HAP-1 (cell line): ENCODE results near the gene PRKAR1B.
"Not testable (repeated sequence)": the region's sequence is repeated elsewhere in the genome, so short reads cannot be mapped to it uniquely, and the experiment has no call there.

Experiments used
- DNase-seq, 2 experiments: peaks; one replicate each; pipeline ENCODE4 v3.0.0-alpha.2; 2016 to 2020; ENCODE audit warnings: low spot score in 2 of 2
- H3K27me3 ChIP-seq: fragments of 250-450 bp; sonication (Bioruptor Pico); 2 replicates; pipeline ENCODE4 v1.5.1; 2020; ENCODE audit warnings: low read depth, mild to moderate bottlenecking, moderate library complexity
- H3K36me3 ChIP-seq: fragments of 250-450 bp; sonication (Bioruptor Pico); replicated peaks from 2 replicates; pipeline ENCODE4 v1.5.1; 2020; ENCODE audit warnings: mild to moderate bottlenecking
- H3K4me1 ChIP-seq: fragments of 250-450 bp; sonication (Bioruptor Pico); 2 replicates; pipeline ENCODE4 v1.5.1; 2020; ENCODE audit warnings: mild to moderate bottlenecking
- H3K4me3 ChIP-seq: fragments of 250-450 bp; sonication (Bioruptor Pico); 2 replicates; pipeline ENCODE4 v1.5.1; 2020; ENCODE audit warnings: mild to moderate bottlenecking, moderate library complexity
- H3K9me3 ChIP-seq: fragments of 250-450 bp; sonication (Bioruptor Pico); 2 replicates; pipeline ENCODE4 v1.5.1; 2020; ENCODE audit warnings: mild to moderate bottlenecking, moderate library complexity
- in situ Hi-C: fragments of 300-500 bp; cut with MboI; formaldehyde crosslinking; loops from 3 replicates; pipeline ENCODE4 v1.14.3; 2020; ENCODE audit warnings: low sequenced_read_pairs, inconsistent platforms, mixed read lengths

The PRKAR1B gene

DNA sequence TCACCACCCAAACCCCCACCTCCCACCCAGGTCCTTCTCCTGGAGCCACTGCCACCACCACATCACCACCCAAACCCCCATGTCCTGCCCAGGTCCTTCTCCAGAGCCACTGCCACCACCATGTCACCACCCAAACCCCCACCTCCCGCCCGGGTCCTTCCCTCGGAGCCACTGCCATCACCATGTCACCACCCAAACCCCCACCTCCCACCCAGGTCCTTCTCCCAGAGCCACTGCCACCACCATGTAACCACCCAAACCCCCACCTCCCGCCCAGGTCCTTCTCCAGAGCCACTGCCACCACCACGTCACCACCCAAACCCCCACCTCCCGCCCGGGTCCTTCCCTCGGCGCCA lies 175.5 kb downstream of the PRKAR1B start:
- H3K36me3 ChIP-seq, H3K4me3 ChIP-seq, H3K9me3 ChIP-seq, DNase-seq, H3K27me3 ChIP-seq, H3K4me1 ChIP-seq, in situ Hi-C loops: not testable (repeated sequence)

- no peaks in the 10 kb centered on the region for H3K36me3 ChIP-seq
- H3K9me3 ChIP-seq: no peaks in the 10 kb centered on the region
- no peaks in the 10 kb centered on the region for H3K4me1 ChIP-seq
- DNase-seq: no peak
- no peaks in the 10 kb centered on the region for H3K27me3 ChIP-seq
- in situ Hi-C loops: no loop called here
- no peak overlapping the region for H3K4me3 ChIP-seq
Measured at GRCh38 chr7:550881-551614, 176.0 kb downstream of the PRKAR1B start.

DNA sequence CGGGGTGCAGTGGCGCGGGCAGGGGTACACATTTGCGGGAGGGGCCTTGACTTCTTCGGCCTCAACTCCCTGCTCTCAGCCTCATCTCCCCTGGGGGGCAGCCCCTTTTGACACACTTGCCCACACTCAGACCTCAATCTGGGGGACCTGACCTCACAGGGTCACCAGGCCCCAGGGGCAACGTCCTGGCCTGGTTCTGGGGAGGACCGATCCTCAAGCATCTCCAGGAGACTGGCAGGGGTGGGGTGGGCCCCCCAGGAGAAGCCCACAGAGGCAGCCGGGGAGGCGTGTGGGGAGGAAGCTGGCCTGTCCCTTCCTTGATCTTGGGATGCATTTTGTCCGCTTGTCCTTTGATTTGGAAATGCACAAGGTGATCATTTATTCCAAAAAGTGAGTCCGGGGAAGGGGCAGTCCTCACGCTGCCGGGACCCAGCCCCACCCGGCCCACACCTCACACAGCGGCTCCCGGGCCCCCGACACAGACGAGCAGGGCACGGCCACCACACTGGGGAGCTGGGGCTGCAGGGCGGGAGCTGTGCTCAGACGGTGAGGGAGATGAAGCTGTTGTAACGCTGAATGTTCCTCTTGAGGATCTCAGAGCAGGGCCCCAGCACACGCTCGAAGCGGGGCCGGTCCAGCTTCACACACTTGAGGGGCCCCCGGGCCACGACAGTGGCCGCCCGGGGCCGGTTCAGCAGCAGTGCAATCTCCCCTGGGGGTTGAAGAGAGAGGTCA lies 177.0 kb downstream of the PRKAR1B start:
- Histone ChIP-seq H3K9me3 (no peaks in the 10 kb centered on the region), H3K27me3 (no peaks in the 10 kb centered on the region), H3K36me3 (no peaks in the 10 kb centered on the region), H3K4me1 (no peaks in the 10 kb centered on the region), H3K4me3 (no peak overlapping the region)
- DNase-seq: no peak
- in situ Hi-C loops: no loop called here

- H3K36me3 ChIP-seq: no peaks in the 10 kb centered on the region
- H3K4me3 ChIP-seq: no peak overlapping the region
- no peaks in the 10 kb centered on the region for H3K27me3 ChIP-seq
Measured at GRCh38 chr7:549066-549890, 177.8 kb downstream of the PRKAR1B start.

GRCh38 chr7:548401-548800 lies 178.7 kb downstream of the PRKAR1B start:
- in situ Hi-C loops: no loop called here
- Histone ChIP-seq H3K4me3 (no peak overlapping the region), H3K4me1 (no peaks in the 10 kb centered on the region), H3K9me3 (no peaks in the 10 kb centered on the region), H3K27me3 (no peaks in the 10 kb centered on the region), H3K36me3 (no peaks in the 10 kb centered on the region)
- no peak for DNase-seq

More at GRCh38 chr7:549066-549890, 177.8 kb downstream of the PRKAR1B start:
- in situ Hi-C loops: no loop called here
- DNase-seq: no peak
- H3K9me3 ChIP-seq: no peaks in the 10 kb centered on the region
- H3K4me1 ChIP-seq: no peaks in the 10 kb centered on the region

DNA sequence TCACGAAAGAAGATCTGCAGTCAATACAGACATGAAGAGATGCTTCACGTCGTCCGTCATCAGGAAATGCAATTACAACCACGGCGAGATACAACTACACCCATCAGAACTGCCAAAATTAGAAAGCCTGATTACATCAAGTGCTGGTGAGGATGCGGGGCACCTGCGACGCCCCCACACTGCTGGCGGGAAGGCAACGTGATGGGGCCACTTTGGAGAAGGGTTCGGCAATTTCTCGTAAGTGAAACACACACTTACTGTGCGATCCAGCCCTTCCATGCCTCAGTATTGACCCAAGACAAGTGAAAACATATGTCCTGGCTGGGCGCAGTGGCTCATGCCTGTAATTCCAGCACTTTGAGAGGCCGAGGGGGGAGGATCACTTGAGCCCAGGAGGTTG lies 181.6 kb downstream of the PRKAR1B start:
- Histone ChIP-seq H3K9me3 (no peaks in the 10 kb centered on the region), H3K4me3 (no peak overlapping the region), H3K4me1 (no peaks in the 10 kb centered on the region), H3K36me3 (no peaks in the 10 kb centered on the region), H3K27me3 (no peaks in the 10 kb centered on the region)
- in situ Hi-C loops: no loop called here
- DNase-seq: no peak

GRCh38 chr7:544338-545221 lies 182.5 kb downstream of the PRKAR1B start:
- no peaks in the 10 kb centered on the region for H3K9me3 ChIP-seq
- DNase-seq: no peak
- H3K4me1 ChIP-seq: no peaks in the 10 kb centered on the region
- H3K27me3 ChIP-seq: no peaks in the 10 kb centered on the region
- in situ Hi-C loops: no loop called here
- no peak overlapping the region for H3K4me3 ChIP-seq
- no peaks in the 10 kb centered on the region for H3K36me3 ChIP-seq

DNA sequence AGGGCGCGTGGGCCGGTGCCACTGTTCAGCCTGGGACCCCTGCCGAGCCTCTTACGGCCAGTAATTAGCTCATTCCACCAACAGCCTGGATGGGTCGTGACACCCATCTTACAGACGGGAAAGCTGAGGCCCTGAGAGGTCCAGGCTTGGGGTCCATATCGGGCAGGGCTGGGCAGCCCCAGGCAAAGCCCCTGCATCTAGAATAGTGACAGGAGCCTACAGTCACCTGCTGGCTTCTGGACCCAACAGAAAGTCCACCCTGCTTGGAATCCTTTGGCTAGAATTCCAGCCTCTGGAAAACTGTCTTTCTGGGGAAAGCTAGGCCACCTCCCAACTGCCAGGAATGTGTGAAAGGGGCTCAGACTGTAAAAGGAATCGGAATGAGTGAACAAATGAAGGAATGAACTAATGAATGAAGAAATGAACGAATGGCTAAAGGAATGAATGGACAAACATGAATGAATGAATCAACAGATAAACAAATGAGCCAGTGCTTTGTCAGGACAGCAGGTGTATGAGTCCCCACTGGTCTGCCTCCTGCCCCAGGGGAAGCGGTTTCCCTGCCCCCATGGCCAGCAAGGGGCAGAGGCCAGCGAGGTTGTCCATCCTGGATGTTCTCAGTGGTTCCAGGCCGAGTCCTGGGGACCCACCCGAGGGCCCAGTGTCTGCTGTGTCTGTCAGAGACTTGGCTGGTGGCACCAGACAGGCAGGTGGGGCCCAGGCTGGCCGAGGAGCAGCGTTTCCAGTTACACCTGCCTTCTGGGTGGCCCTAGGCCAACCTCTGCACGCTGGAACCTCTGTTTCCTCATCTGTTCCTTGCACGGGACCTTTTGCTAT lies 183.4 kb downstream of the PRKAR1B start:
- in situ Hi-C loops: no loop called here
- H3K36me3 ChIP-seq: no peaks in the 10 kb centered on the region
- no peaks in the 10 kb centered on the region for H3K9me3 ChIP-seq
- no peak overlapping the region for H3K4me3 ChIP-seq
- no peaks in the 10 kb centered on the region for H3K4me1 ChIP-seq
- DNase-seq: no peak
- no peaks in the 10 kb centered on the region for H3K27me3 ChIP-seq

DNA sequence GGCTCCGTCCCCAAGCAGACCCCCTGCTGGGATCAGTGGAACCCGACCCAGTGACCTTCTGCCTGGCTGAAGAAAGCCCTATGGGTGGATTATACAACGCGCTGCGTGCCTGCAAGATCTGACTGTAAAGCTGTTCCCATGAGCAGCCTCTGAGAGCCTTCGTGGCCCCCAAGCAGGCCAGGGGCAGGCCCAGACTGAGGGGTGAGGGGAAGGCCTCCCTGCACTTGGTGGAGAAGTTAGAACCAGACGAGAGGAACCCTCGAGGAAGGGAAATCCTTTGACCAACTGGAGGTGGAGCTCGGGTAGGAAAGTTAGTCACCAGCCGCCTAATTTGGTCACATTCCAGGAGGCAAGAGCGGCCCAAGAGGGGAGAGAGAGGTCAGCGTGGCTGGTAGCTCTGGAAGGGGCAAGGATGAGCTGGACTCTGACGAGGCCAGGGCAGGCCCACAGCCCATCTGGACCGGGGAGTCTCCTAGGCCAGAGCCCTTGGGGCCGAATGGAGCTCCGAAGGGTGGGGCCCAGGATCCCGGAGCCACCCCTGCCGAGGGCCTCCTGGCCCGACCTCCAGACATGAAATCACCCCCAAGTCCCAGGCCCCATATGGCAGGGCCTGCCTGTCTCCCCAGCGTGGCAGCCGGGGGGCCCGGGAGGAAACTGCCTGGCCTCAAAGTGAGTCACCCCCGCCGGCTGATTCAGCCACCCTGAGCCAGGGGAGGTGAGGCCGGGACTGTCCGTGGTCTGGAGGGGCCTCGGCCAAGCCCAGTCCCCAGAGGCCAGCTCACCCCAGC lies 184.2 kb downstream of the PRKAR1B start:
- H3K27me3 ChIP-seq: no peaks in the 10 kb centered on the region
- H3K4me3 ChIP-seq: no peak overlapping the region
- no peak for DNase-seq
- H3K9me3 ChIP-seq: no peaks in the 10 kb centered on the region
- no peaks in the 10 kb centered on the region for H3K36me3 ChIP-seq
- no peaks in the 10 kb centered on the region for H3K4me1 ChIP-seq
- in situ Hi-C loops: no loop called here

- DNase-seq: no peak
- Histone ChIP-seq H3K4me1 (no peaks in the 10 kb centered on the region), H3K9me3 (no peaks in the 10 kb centered on the region), H3K4me3 (no peak overlapping the region), H3K36me3 (no peaks in the 10 kb centered on the region), H3K27me3 (no peaks in the 10 kb centered on the region)
- in situ Hi-C loops: no loop called here
Measured at GRCh38 chr7:542131-542712, 184.9 kb downstream of the PRKAR1B start.

- H3K36me3 ChIP-seq: no peaks in the 10 kb centered on the region
- no peak overlapping the region for H3K4me3 ChIP-seq
- DNase-seq: no peak
- H3K4me1 ChIP-seq: no peaks in the 10 kb centered on the region
- in situ Hi-C loops: no loop called here
- H3K9me3 ChIP-seq: no peaks in the 10 kb centered on the region
- no peaks in the 10 kb centered on the region for H3K27me3 ChIP-seq
Measured at GRCh38 chr7:541661-542060, 185.4 kb downstream of the PRKAR1B start.

DNA sequence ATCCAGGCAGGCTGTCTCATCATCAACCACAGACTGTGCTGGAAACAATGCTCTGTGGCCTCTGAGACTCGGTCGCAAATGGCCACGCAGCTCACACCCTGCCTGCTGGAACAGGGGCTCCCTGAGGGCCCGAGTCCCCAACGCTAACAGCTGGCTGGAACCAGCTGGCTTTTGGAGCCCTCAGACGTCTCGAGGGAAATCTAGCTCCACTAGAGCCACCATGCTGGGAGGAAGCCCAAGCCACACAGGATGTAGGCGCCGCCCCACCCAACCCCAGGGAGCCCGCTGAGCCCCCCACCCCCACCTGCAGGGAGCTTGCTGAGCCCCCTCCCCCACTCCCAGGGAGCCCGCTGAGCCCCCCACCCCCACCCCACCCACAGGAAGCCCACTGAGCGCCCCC lies 186.1 kb downstream of the PRKAR1B start:
- Histone ChIP-seq H3K27me3 (no peaks in the 10 kb centered on the region), H3K9me3 (no peaks in the 10 kb centered on the region), H3K36me3 (no peaks in the 10 kb centered on the region), H3K4me1 (no peaks in the 10 kb centered on the region), H3K4me3 (no peak overlapping the region)
- no peak for DNase-seq
- in situ Hi-C loops: no loop called here
